ENCODE measurements around the gene PDPR. TPM values are rescaled to one million over a fixed set of nuclear protein-coding genes. Genes with fewer than 3 reads are reported as not detected.
"Not testable (repeated sequence)": the region's sequence is repeated elsewhere in the genome, so short reads cannot be mapped to it uniquely, and the experiment has no call there.

The PDPR gene
- total RNA-seq: 10 to 100 TPM; 18.7 to 25.0 (median 24.1) TPM

DNA sequence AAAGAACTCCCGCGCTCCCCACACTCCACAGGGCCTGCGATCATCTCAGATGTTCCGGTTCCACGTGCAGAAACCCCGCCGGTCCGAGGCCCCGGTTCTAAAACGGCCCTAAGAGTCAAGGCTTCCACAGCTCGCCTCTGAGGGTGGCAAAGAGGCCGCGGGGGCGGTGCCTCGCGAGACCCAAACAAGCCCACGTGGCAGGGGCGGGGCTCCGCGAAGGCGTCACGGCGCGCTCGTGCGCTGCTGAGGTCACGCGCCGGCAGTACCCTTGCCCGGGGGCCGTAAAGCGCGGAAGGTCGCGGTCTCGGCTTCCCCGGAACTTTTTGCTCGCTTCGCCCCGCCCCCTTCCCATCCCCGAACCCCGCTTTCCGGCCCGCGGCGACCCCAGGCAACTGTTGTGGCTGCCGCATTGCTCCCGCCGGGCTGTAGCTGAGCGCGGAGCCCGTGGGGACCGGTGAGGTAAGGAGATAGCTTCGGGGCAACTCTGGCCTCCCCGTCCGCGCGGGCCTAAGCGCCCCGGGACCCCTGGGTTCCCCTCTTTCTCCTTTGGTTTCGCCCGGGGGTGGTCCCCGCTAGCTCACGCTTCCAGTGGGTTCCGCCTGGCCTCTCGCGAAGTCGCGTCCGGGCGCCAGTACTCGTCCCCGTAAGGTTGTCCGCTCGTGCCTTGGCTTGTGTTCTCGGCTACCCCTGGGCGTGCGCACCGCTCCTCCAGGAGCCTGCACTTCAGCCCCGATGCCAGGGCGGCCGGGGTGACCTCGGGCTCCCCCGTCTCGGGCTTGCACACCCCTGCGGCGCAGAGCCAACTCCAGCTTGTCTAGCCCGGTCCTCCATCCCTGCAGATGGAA is at the start of gene PDPR:
Gene PDPR, plus strand, starts transcription at position 351 of the 845 bp plus-strand sequence. CDS start 6,161 bp downstream, outside the sequence.
- H3K27me3 ChIP-seq; H3K36me3 ChIP-seq; intact Hi-C loops (cut with DNase I; ENCODE audit: low total_unique reads); H3K4me1 ChIP-seq; H3K9me3 ChIP-seq: not testable (repeated sequence)
- peak within 1 kb of the TSS; percentile 66 to 84 (median 68) for H3K4me3 ChIP-seq
- DNase-seq (ENCODE audit: low spot score in 2 of 2): peak; percentile 89 to 92
- peak within 1 kb of the TSS; percentile 79 to 85 for H3K27ac ChIP-seq
- TF ChIP-seq POLR2AphosphoS5 (IDR thresholded peaks at IDR 0.05): peak in 2 of 3 donors; percentile 14 to 50

- H3K9me3 ChIP-seq; H3K4me1 ChIP-seq; H3K27me3 ChIP-seq; intact Hi-C loops (cut with DNase I; ENCODE audit: low total_unique reads); H3K36me3 ChIP-seq: not testable (repeated sequence)
- peak; percentile 62 to 68 for DNase-seq (ENCODE audit: low spot score in 2 of 2)
- Histone ChIP-seq H3K27ac (peak overlapping the region; percentile 90 to 92), H3K4me3 (peak overlapping the region; percentile 64 to 73 (median 65))
Measured at GRCh38 chr16:70064841-70065370, 49.2 kb upstream of the PDPR start.

- Histone ChIP-seq H3K27ac (peak overlapping the region; percentile 90 to 92), H3K4me3 (peak overlapping the region; percentile 64 to 73 (median 65))
- intact Hi-C loops (cut with DNase I; ENCODE audit: low total_unique reads); DNase-seq (ENCODE audit: low spot score in 2 of 2); H3K36me3 ChIP-seq; H3K9me3 ChIP-seq; H3K27me3 ChIP-seq; H3K4me1 ChIP-seq: not testable (repeated sequence)
Measured at GRCh38 chr16:70065376-70065745, 48.8 kb upstream of the PDPR start.

DNA sequence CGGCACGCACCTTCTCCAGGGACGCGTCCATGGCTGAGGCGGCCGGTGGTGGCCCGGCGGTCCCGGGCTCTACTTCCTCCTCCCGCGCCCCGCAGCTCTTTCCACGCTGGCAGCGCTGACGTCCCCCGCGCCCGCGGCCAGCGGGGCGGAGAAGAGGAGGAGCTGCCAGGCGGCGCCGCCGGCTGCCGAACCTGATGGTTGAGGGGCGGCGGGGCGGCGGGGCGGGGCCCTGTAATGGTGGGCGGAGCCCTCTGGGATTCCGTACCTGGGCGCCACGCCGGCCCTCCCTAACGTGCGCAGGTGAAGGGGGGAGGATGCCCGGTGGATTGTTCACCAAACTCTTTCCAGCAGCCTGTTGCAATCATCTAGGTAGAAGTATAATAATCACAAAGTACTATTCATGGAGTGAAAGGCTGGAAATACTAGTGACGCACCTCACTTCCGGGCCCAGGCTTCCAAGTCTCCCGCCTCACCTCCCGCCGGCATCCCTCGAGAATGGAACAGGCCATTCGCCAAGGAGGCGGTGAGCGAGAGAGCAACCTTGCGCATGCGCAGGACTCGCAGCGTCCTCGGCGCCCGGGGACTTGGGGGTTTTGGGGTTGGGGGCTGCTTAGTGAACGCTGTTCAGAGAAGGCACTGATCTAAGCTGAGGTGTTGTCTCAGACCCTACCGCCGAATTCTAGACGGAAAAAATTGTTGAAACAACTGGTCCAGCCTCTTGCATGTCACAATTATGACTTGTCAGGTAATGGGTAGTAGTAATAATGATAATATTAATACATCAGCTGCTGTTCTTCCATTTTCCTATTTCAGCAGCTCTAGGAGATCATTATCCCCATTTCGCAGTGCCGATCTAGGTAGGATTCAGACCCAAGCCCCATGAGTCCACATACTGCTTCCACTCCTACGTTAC is 48.1 kb upstream of the PDPR start:
- intact Hi-C loops (cut with DNase I; ENCODE audit: low total_unique reads); H3K36me3 ChIP-seq; H3K4me1 ChIP-seq; H3K27me3 ChIP-seq; H3K9me3 ChIP-seq: not testable (repeated sequence)
- peak in 1 of 3 donors; percentile 79 for TF ChIP-seq POLR2AphosphoS5 (IDR thresholded peaks at IDR 0.05)
- Histone ChIP-seq H3K27ac (peak overlapping the region; percentile 90 to 92), H3K4me3 (peak overlapping the region; percentile 64 to 73 (median 65))
- DNase-seq (ENCODE audit: low spot score in 2 of 2): peak; percentile 87 to 88

- H3K4me1 ChIP-seq; H3K9me3 ChIP-seq; intact Hi-C loops (cut with DNase I; ENCODE audit: low total_unique reads); H3K27me3 ChIP-seq; DNase-seq (ENCODE audit: low spot score in 2 of 2); H3K36me3 ChIP-seq: not testable (repeated sequence)
- Histone ChIP-seq H3K27ac (peak overlapping the region in 1 of 2 donors; percentile 90), H3K4me3 (peak overlapping the region in 2 of 3 donors; percentile 64 to 73)
Measured at GRCh38 chr16:70066751-70067150, 47.4 kb upstream of the PDPR start.

GRCh38 chr16:70079081-70079480 is 35.1 kb upstream of the PDPR start:
- H3K27me3 ChIP-seq; DNase-seq (ENCODE audit: low spot score in 2 of 2); H3K36me3 ChIP-seq; H3K9me3 ChIP-seq; H3K27ac ChIP-seq; H3K4me3 ChIP-seq; intact Hi-C loops (cut with DNase I; ENCODE audit: low total_unique reads); H3K4me1 ChIP-seq: not testable (repeated sequence)

- H3K4me3 ChIP-seq; H3K27ac ChIP-seq; H3K27me3 ChIP-seq; intact Hi-C loops (cut with DNase I; ENCODE audit: low total_unique reads); H3K9me3 ChIP-seq; DNase-seq (ENCODE audit: low spot score in 2 of 2); H3K4me1 ChIP-seq; H3K36me3 ChIP-seq: not testable (repeated sequence)
Measured at GRCh38 chr16:70081219-70081618, 32.9 kb upstream of the PDPR start.

DNA sequence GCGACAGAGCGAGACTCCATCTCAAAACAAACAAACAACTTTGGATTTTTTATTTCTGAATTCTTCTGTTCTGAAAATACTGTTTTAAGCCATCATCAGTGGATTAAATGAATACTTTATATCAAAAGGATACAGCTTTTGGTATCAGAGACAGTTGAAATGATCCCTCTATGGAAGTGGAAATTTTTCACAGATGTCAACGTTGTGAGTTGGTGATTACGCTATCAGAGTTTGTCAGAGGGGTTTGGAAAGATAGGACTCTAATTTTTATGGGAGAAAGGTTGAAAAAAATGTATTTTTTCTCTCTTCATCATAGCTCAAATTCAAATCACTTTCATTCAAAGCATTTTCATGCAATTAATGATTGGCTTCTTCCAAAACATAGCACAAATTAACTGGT is 30.2 kb upstream of the PDPR start:
- DNase-seq (ENCODE audit: low spot score in 2 of 2); H3K27ac ChIP-seq; H3K9me3 ChIP-seq; intact Hi-C loops (cut with DNase I; ENCODE audit: low total_unique reads); H3K4me3 ChIP-seq; H3K36me3 ChIP-seq; H3K27me3 ChIP-seq; H3K4me1 ChIP-seq: not testable (repeated sequence)

- DNase-seq (ENCODE audit: low spot score in 2 of 2); intact Hi-C loops (cut with DNase I; ENCODE audit: low total_unique reads): not testable (repeated sequence)
Measured at GRCh38 chr16:70088160-70088559, 26.0 kb upstream of the PDPR start.

GRCh38 chr16:70088877-70089276 is 25.3 kb upstream of the PDPR start:
- H3K36me3 ChIP-seq; H3K27me3 ChIP-seq; H3K4me1 ChIP-seq; DNase-seq (ENCODE audit: low spot score in 2 of 2); intact Hi-C loops (cut with DNase I; ENCODE audit: low total_unique reads); H3K4me3 ChIP-seq; H3K9me3 ChIP-seq; H3K27ac ChIP-seq: not testable (repeated sequence)

More at GRCh38 chr16:70088160-70088559, 26.0 kb upstream of the PDPR start:
- not testable (repeated sequence) for H3K27ac ChIP-seq, H3K4me3 ChIP-seq, H3K36me3 ChIP-seq, H3K4me1 ChIP-seq, H3K27me3 ChIP-seq, H3K9me3 ChIP-seq

GRCh38 chr16:70089289-70089688 is 24.8 kb upstream of the PDPR start:
- DNase-seq (ENCODE audit: low spot score in 2 of 2); H3K4me3 ChIP-seq; H3K27ac ChIP-seq; H3K4me1 ChIP-seq; H3K36me3 ChIP-seq; H3K9me3 ChIP-seq; H3K27me3 ChIP-seq; intact Hi-C loops (cut with DNase I; ENCODE audit: low total_unique reads): not testable (repeated sequence)

DNA sequence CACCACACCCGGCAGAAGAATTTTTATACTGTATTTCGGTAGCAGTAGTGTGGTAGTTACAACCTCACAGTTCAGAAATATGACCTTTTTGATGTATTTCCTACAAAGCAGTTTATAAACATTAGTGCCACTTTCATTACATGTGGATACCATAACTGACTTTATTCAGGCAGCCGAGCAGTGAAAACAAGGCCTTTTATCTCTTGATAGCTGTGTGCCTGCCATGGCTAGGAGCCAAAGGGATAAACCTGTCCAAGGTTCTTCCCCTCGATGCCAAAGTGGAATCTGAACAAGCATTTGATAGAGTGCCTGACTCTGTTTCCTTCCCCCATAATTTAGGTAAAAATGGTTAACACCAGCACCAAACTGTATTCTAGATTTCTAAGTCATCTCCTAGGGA is 23.0 kb upstream of the PDPR start:
- DNase-seq (ENCODE audit: low spot score in 2 of 2); H3K9me3 ChIP-seq; H3K27me3 ChIP-seq; H3K27ac ChIP-seq; H3K36me3 ChIP-seq; H3K4me3 ChIP-seq; H3K4me1 ChIP-seq; intact Hi-C loops (cut with DNase I; ENCODE audit: low total_unique reads): not testable (repeated sequence)

DNA sequence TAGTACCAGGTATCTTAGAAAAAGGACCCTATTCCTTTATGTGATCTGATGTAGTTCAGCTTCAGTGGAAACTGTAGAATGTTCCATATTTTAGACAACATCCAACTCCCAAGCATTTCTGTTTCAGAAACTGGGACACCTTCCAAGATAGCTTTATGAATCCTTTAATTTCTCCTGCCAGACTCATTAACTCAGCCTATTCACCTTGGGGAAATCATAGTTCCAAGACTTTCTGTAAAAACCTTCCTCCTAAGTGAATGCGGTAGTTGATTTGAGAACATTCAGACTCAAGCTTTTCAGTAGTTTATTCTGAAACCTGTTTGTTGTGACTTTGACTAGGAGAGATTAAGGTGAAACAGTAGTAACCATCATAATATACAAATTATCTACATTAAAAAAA is 20.0 kb upstream of the PDPR start:
- H3K9me3 ChIP-seq; H3K27me3 ChIP-seq; intact Hi-C loops (cut with DNase I; ENCODE audit: low total_unique reads); H3K36me3 ChIP-seq; H3K4me3 ChIP-seq; DNase-seq (ENCODE audit: low spot score in 2 of 2); H3K4me1 ChIP-seq; H3K27ac ChIP-seq: not testable (repeated sequence)

All from breast epithelium (tissue), 4 donors.